GM18499 (cell line): Measurements from ENCODE around the gene POLR2C.

Experiments used
- ATAC-seq: cut with Tn5 transposase; IDR thresholded peaks from one replicate; pipeline ENCODE4 v1.9.1; 2021; ENCODE audit warnings: moderate number of reproducible peaks; ENCODE audit not compliant: insufficient read depth, unreplicated experiment

POLR2C gene

DNA sequence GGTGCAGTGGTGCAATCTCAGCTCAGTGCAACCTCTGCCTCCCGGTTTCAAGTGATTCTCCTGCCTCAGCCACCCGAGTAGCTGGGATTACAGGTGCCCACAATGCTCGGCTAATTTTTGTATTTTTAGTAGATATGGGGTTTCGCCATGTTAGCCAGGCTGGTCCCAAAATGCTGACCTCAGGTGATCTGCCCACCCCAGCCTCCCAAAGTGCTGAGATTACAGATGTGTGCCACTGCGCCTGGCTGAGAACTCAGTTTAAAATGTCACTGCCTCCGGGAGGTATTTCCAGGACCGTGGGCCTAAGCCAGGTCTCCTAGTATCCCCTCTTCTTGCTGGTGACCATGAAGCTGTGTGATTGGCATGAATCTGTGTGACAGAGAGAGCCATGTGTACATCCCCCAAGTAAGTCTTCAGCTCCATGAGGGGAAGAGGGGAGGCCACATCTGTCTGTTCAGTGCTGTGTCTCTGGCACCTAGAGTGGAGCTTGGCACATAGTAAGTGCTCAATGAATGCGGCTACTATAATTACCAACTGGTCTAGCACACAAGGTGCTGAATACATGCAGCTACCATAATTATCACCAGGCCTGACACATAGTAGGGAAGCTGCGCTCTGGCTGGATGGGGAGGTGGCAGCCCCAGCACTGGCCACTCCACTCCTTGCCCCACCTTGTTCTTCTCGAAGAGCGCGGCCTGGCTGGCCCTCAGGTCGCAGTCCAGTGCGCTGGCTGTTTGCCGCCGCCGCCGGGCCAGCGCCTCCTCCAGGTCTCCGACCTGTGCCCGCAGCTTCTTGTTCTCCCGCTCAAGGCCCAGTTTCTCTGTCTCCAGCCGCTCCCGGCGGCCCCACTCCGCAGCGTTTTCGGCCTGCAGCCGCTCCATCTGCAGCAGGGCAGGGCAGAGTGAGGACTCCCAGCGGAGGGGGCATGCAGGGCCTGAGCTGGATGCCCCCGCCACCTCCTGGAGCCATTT is 55.2 kb downstream of the POLR2C start:
- no peak for ATAC-seq

DNA sequence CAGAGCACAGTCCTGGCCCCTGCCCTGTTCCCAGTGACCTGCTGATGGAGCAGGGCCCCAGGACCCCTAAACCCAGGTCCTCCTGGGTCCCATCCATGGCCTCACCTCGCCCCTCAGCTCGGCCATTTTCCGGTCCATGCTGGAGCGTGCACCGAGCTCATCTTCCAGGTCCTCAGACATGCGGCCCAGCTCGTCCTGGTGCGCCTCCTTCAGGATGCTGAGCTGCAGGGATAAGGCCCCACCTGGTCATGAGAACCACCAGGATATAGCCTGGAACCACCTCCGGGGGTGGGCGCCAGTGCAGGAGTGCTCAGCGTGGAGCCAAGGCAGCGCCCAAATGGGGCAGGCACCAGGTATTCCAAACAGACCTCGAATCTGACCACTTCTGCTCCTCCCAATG is 56.0 kb downstream of the POLR2C start:
- ATAC-seq = no peak

DNA sequence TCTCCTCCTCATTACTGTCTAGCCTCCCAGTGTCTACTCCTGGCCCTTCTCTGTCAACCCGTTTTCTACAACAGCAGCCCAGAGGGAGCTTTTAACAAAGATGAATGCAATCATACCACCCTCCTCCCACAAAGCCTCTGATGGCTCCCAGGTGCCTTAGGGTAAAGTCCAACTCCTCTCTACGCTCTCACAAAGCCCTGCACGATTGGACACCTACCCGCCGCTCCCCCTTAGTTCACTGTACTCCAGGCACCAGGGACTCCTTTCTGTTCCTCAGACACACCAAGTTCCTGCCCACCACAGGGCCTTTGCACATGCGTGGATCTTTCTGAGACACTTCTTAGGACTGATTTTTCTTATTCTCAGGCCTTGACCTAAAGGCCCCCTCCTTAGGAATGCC is 56.4 kb downstream of the POLR2C start:
- no peak for ATAC-seq

DNA sequence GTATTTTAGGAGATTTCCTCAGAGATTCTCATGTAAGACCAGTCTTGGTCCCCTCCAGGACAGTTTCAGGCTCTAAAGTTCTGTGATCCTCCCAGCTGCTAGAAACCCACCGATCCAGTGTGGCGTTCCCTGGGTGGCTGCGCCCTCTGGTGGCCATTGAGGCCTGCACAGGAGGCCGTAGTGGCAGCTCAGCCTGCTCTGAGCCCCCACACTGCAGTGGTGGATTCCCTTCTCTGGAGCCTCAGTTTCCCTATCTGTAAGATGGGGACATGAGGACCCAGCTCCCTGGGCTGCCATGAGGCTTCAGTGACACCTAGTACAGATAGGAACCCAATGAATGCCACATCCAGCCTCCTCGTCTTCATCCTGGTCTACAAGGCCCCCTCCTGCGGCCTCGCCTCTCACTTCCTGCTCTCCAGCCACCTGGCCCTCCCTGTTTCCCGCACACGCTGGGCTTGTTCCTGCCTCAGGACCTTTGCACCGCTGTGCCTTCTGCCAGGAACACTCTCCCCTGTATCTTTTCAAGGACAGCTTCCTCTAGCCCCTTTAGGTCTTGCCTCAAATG is 57.4 kb downstream of the POLR2C start:
- ATAC-seq = no peak
